ENCODE results near the gene SMKR1.

- TF ChIP-seq YY1 (IDR thresholded peaks at IDR 0.05; ENCODE audit: extremely low read depth, insufficient replicate concordance, low read depth, low read length) (no peak), CTCF (IDR thresholded peaks at IDR 0.05 in 2 of 3, conservative IDR thresholded peaks at IDR 0.05 in 1 of 3; ENCODE audit: borderline replicate concordance in 1 of 3, insufficient read depth in 1 of 3, low read depth in 2 of 3, low read length in 2 of 3) (no peak), EZH2phosphoT487 (IDR thresholded peaks at IDR 0.05; ENCODE audit: borderline replicate concordance) (no peak), SP1 (IDR thresholded peaks at IDR 0.05; ENCODE audit: low read depth) (no peak), CEBPB (IDR thresholded peaks at IDR 0.05; ENCODE audit: low read depth) (no peak), EZH2 (IDR thresholded peaks at IDR 0.05) (no peak), POLR2A (IDR thresholded peaks at IDR 0.05; ENCODE audit: borderline replicate concordance, extremely low read depth, insufficient read depth, insufficient read length) (no peak), FOSL1 (IDR thresholded peaks at IDR 0.05; ENCODE audit: low read depth) (no peak), JUND (IDR thresholded peaks at IDR 0.05) (no peak), SIN3A (IDR thresholded peaks at IDR 0.05; ENCODE audit: low read depth) (no peak), REST (IDR thresholded peaks at IDR 0.05; ENCODE audit: low read depth) (no peak), TCF7L2 (IDR thresholded peaks at IDR 0.05; ENCODE audit: borderline replicate concordance, extremely low read depth, insufficient read depth, insufficient read length) (no peak)
These were observed 4.3 kb upstream of the SMKR1 start for GRCh38 chr7:129498021-129498420.

Measured in HCT116 (cell line).